GM21423 (cell line): ENCODE measurements around the gene FMN1.

Experiments used
- ATAC-seq: cut with Tn5 transposase; IDR thresholded peaks from one replicate; pipeline ENCODE4 v1.9.1; 2021; ENCODE audit warnings: mild to moderate bottlenecking, moderate library complexity; ENCODE audit not compliant: unreplicated experiment

FMN1 gene

DNA sequence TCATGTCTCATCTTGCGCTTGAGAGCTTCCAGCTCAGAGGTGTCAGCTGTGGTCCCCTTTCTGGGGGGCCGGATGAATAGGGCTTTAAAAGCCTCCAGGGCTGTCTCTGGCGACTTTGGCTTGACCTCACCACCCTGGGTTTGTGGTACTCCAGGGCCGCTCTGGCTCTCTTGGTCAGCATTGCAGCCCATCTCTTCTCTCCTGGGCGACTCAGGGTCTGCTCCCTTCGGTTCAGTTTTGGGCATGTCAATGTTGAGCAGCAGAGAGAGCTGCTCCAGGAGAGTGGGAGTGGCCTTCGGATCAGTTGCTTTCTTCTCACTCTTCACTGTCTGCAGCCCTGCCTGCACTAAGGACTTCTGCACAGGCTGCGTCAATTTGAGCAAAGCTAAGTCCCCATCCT, 127.9 kb downstream of the FMN1 start:
- no peak for ATAC-seq

DNA sequence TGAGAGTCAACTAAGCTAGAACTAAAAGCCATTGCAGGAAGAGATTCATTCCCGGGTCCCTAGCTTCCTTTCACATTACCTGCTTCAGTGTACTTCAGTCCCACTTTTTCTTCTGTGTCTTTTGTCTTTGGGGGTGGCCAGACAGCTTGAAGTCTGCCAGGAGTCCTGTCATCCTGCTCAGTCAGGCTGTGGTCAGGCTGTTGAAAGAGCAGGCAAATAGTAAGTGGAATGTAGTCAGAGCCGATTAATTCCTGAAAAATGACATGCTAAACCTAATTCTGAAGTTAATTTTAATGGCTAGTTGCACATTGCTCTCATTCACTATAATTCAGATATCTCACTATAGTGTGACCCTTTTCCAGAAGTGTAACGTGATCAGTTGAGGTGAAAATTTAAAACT, 129.6 kb downstream of the FMN1 start:
- ATAC-seq: no peak

- no peak for ATAC-seq
These were observed 135.3 kb downstream of the FMN1 start for GRCh38 chr15:33059184-33059583.

- ATAC-seq: no peak
These were observed 136.7 kb downstream of the FMN1 start for GRCh38 chr15:33057845-33058244.

DNA sequence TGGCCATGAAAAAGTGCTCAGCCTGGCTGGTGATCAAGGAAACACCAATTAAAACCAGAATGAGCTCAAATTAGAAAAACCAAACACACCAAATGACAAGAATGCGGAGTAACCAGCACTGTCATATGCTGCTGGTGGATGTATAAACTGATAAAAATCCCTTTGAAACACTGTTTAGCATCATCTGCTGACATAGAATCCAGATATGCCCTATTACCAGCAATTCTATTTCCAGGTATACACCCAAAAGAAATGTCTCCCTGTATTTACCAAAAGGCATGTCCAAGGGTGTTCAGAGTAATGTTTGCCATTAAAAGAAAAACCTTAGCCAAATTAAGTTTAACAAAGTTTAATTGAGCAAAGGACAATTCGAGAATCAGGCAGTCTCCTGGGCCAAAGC, 138.6 kb downstream of the FMN1 start:
- ATAC-seq: no peak

DNA sequence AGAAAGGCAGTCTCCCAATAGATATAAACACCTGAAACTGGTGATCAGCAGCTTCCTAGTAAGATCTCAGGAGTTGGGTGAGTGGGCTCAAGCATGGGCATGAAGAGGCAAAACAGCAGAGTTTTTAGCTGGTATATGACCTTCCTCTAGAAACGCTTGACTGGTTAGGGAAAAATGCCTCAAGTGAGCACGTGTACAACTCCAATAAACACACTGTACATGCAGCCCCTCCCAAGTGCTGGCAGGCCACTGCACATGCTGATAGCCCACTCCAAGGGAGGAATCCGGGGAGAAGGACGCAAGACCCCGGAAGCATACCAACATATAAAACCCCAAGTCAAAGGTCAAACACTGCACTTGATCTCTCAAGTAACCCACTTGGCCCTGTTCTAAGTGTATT, 143.0 kb downstream of the FMN1 start:
- no peak for ATAC-seq

GRCh38 chr15:33048255-33048654, 146.3 kb downstream of the FMN1 start:
- no peak for ATAC-seq

- no peak for ATAC-seq
These were observed 147.4 kb downstream of the FMN1 start for GRCh38 chr15:33047077-33047476.

GRCh38 chr15:33046329-33046728, 148.2 kb downstream of the FMN1 start:
- no peak for ATAC-seq

DNA sequence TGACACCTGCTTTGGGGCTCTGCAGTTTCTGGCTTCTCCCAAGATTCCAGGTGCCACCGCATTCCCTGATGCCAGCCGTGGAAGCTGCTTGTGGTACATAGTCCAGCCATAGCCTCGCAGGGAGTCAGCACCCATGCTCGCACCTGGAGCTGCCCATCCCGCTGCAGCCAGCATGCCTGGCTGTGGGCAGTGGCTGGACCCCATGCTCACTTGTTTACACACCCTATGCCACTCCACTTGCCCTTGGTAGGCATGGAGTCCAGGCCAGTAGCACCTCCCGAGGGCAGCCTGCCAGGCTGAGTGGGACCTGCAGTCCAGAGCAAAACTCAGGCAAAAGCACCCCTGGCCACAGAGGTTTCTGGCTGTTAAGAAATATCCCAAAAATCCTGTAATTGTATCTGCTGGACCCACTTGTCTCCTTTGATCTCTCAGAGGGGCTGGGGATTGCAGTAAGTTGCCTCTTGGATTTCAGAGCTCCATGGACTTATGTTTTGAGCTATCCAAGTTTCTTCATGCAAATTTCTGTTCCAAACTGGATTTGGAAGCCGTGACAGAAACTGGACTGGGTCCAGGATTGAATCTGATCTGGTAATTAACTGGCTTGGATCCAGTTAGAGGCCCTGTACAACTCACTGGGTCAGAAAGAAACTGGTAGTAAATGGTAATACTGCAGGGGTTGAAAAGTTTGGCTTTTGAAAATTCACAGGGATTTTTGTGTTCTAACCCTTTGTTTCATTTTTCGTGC, 149.3 kb downstream of the FMN1 start:
- no peak for ATAC-seq

- no peak for ATAC-seq
These were observed 149.9 kb downstream of the FMN1 start for GRCh38 chr15:33044598-33044997.

- ATAC-seq: no peak
These were observed 150.9 kb downstream of the FMN1 start for GRCh38 chr15:33043636-33044035.

DNA sequence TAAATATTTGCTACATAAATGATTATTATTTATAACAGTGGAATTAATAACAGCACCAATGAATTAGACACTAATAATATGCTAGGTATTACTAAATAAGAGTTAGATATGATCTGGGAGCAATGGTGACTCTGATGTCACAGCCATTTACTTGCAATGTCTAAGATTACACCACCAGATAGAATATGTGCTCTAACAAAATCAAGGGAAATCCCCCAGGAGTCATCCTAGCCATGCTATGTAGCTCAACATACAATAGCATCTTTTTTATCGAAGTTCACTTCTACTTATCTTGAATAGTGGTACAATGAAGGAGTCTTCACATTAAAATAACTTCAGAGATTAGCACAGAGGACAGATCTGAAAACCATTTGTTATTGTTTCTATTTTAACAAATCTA, 154.0 kb downstream of the FMN1 start:
- ATAC-seq: no peak

GRCh38 chr15:33034588-33034987, 159.9 kb downstream of the FMN1 start:
- no peak for ATAC-seq

DNA sequence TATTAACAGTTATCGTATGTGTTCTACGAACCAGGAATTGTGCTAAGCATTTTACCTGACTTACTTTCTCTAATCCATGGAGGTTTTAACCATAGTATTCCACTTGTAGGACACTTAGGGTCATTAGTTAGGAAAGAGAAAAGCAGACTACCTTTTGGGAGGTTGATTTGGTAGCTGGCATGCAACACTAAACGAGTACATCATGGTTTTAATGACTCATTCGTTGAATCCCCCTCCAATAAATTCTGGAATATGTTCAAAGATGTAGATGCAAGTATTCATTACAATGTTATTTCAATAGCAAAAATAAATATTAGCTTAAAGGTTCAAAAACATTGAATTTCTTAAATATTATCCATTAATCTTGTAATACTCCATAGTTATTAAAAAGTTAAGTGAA, 162.5 kb downstream of the FMN1 start:
- no peak for ATAC-seq

GRCh38 chr15:33031324-33031821, 163.1 kb downstream of the FMN1 start:
- ATAC-seq: no peak

- ATAC-seq: no peak
These were observed 164.2 kb downstream of the FMN1 start for GRCh38 chr15:33030315-33030714.

- no peak for ATAC-seq
These were observed 165.3 kb downstream of the FMN1 start for GRCh38 chr15:33029109-33029652.

DNA sequence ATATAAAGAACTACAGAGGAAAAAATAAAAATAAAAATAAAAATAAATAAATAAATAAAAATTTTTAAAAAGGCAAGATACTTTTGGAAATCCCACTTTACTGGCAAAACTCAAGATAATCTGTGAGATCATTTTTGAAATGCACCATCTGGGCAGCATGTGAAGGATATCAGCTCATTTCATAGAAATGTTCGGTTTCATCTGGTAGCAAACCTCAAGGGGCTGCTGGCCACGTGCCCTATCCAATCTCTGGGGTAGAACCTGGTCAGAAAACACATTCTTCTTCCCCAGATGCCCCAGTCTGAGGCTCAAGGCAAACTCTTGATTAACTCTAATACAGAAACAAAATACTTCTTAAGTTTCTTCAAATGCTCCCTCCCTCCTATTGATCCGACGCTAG, 166.0 kb downstream of the FMN1 start:
- ATAC-seq: no peak

- ATAC-seq: no peak
These were observed 167.0 kb downstream of the FMN1 start for GRCh38 chr15:33027306-33028035.

DNA sequence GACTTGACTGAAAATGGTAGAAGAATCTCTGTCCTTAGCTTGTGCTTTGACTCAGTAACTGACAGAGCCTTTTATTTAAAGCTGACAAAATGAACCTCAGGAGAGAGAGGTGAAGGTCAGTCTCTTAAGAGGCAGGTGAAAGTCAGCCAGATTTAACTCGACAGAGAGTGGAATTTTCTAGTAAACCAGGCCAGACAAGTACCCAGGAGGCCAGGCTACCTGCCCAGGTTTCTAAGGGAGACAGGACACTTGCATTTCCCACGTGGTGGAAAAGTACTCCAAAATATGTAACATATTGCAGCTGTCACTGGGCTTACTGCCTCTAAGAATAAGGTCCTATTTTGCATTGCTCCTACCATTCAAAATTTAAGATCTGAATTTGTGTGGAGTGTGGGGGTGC, 167.9 kb downstream of the FMN1 start:
- ATAC-seq: no peak

DNA sequence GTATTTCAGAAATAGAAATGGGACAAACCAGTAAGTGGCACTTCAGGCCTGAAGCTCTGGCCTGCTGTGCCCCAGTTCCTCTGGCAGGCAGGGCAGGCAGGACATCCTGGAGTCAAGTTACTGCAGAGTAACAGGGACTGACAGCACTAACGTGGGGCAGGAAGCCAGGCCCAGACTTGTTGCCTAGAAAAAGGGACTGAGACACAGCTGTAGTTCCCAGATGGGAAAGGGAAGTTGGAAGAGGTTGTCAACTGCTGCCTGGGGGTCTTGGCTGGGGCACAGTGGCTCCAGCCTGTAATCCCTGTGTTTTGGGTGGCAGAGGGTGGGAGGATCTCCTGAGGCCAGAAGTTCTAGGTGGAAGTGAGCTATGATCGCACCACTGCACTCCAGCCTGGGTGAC, 171.9 kb downstream of the FMN1 start:
- no peak for ATAC-seq
